K562 (cell line): ENCODE results near the gene MCL1. TPM values are rescaled to one million over a fixed set of nuclear protein-coding genes. Genes with fewer than 3 reads are reported as not detected.
"Not testable (repeated sequence)": the region's sequence is repeated elsewhere in the genome, so short reads cannot be mapped to it uniquely, and the experiment has no call there.

Experiments used
- ATAC-seq: fragments of 200-7000 bp; cut with Tn5 transposase; 3 replicates; pipeline ENCODE4 v1.9.1; 2020; ENCODE audit warnings: moderate library complexity
- BruUV-seq: library from RNA; stranded (reverse); fragments of 400-500 nt; replicated peaks from 2 replicates; lab custom pipeline; 2021; lab: Mats Ljungman, UMichigan
- CTCF ChIA-PET: fragments of 300-600 bp; formaldehyde crosslinking; extraction: SDS; loops from one replicate; lab custom pipeline; 2021; ENCODE audit warnings: low intra/inter-chr PET ratio; lab: Yijun Ruan, JAX
- POLR2A ChIA-PET: fragments of 300-600, 350-650 bp; sonication (Branson Sonifier 250); formaldehyde crosslinking; extraction: SDS; loops from one replicate; lab custom pipeline; 2021; ENCODE audit warnings: antibody characterized with exemption, inconsistent platforms; lab: Yijun Ruan, JAX
- DNase-seq, 4 experiments: peaks; one replicate each; pipeline versions ENCODE4 v3.0.0 to v3.0.0-alpha.2; 2011 to 2018; ENCODE audit warnings: low spot score in 3 of 4, mixed read lengths in 3 of 4; ENCODE audit errors: extremely low read depth in 1 of 4
- FAIRE-seq: peaks from 2 replicates; lab custom pipeline; 2011; peaks lifted over from hg19 to GRCh38; lab: Jason Lieb, UNC
- H2AFZ ChIP-seq: 2 replicates; pipeline ENCODE4 v1.6.0; 2011; ENCODE audit warnings: low read depth, low read length, control low read depth, inconsistent platforms
- H3K27ac ChIP-seq: fragments of 200-600 bp; 3 replicates; pipeline ENCODE4 v1.8.0; 2011; ENCODE audit warnings: low read depth, mild to moderate bottlenecking, control low read depth, inconsistent platforms, low read length, moderate library complexity, mixed read lengths; ENCODE audit errors: extremely low read depth
- H3K27me3 ChIP-seq, 2 experiments: fragments of 300-600 bp in 1 of 2; 2 replicates in 1 of 2; 3 replicates in 1 of 2; pipeline versions ENCODE4 v1.6.0 to v1.8.0; 2011; ENCODE audit warnings: inconsistent platforms in 2 of 2, low read length in 2 of 2, mild to moderate bottlenecking in 1 of 2, mixed read lengths in 1 of 2, moderate library complexity in 1 of 2; ENCODE audit not compliant: control insufficient read depth in 2 of 2, insufficient read depth in 2 of 2
- H3K36me3 ChIP-seq: fragments of 300-600 bp; 3 replicates; pipeline ENCODE4 v1.8.0; 2011; ENCODE audit warnings: mild to moderate bottlenecking, low read length, inconsistent platforms; ENCODE audit not compliant: control insufficient read depth, insufficient read depth
- H3K4me1 ChIP-seq, 2 experiments: fragments of 200-600 bp in 1 of 2; replicated peaks in 1 of 2; 2 replicates in 1 of 2; 3 replicates in 1 of 2; pipeline versions ENCODE4 v1.5.1 to v1.8.0; 2011; ENCODE audit warnings: inconsistent platforms in 2 of 2, low read length in 2 of 2, mild to moderate bottlenecking in 1 of 2, mixed read lengths in 1 of 2, moderate library complexity in 1 of 2; ENCODE audit not compliant: control insufficient read depth in 2 of 2, insufficient read depth in 2 of 2
- H3K4me2 ChIP-seq: 2 replicates; pipeline ENCODE4 v1.6.1; 2011; ENCODE audit warnings: low read length, control low read depth, inconsistent platforms, mixed read lengths; ENCODE audit not compliant: insufficient read depth
- H3K4me3 ChIP-seq: fragments of 200-600 bp; sonication (generic), shearing (Covaris generic); 2 replicates; pipeline ENCODE4 v1.5.1; 2016; ENCODE audit warnings: control low read depth, inconsistent platforms
- H3K79me2 ChIP-seq: fragments of 200-600 bp; 3 replicates; pipeline ENCODE4 v1.8.0; 2011; ENCODE audit warnings: low read length, inconsistent platforms; ENCODE audit not compliant: control insufficient read depth, insufficient read depth
- H3K9ac ChIP-seq, 2 experiments: 2 replicates each; pipeline versions ENCODE4 v1.6.0 to v1.6.1; 2011; ENCODE audit warnings: low read depth in 2 of 2, low read length in 2 of 2, control low read depth in 1 of 2, inconsistent platforms in 1 of 2, mild to moderate bottlenecking in 1 of 2, mixed read lengths in 1 of 2; ENCODE audit not compliant: insufficient read depth in 1 of 2
- H3K9me1 ChIP-seq: one replicate; pipeline ENCODE4 v1.6.0; 2011; ENCODE audit warnings: inconsistent platforms, mild to moderate bottlenecking, low read length, moderate library complexity; ENCODE audit not compliant: control insufficient read depth, insufficient read depth
- H3K9me3 ChIP-seq: replicated peaks from 2 replicates; pipeline ENCODE4 v1.5.1; 2011; ENCODE audit warnings: low read depth, low read length, inconsistent platforms; ENCODE audit not compliant: control insufficient read depth, insufficient read depth
- H4K20me1 ChIP-seq: replicated peaks from 2 replicates; pipeline ENCODE4 v1.6.1; 2011; ENCODE audit warnings: low read length, inconsistent platforms, mixed read lengths; ENCODE audit not compliant: control insufficient read depth, insufficient read depth
- ZNF121 ChIP-seq: sonication (generic); formaldehyde crosslinking; conservative IDR thresholded peaks from 2 replicates; pipeline ENCODE4 v1.8.0; 2022; ENCODE audit warnings: missing genetic modification reagents
- WGBS: fragments of 100-300 bp; shearing (Covaris generic); methylation state at CpG from one replicate; pipeline ENCODE4 v1.1.6; 2016; ENCODE audit warnings: low coverage, mixed read lengths; ENCODE audit not compliant: insufficient coverage; ENCODE audit errors: missing lambda C conversion rate; 5-methylcytosine and 5-hydroxymethylcytosine counted together
- in situ Hi-C: fragments of 300-500 bp; cut with MboI; formaldehyde crosslinking; loops from 4 replicates; pipeline ENCODE4 v1.15.0; 2018; ENCODE audit warnings: inconsistent platforms, mixed read lengths
- intact Hi-C: fragments of 100-400 bp; cut with micrococcal nuclease; formaldehyde crosslinking; loops from 2 replicates; pipeline ENCODE4 v1.14.2; 2022
- polyA plus RNA-seq, 8 experiments: library from polyadenylated mRNA; depleted of rRNA in 4 of 8; stranded (reverse) in 5 of 8; unstranded in 3 of 8; fragments of >200 nt; fragmentation: Nextera tagmentation in 2 of 8; fragmentation: Illumina TruSeq in 1 of 8; extraction: Ambion mirVana in 2 of 8; extraction: Trizol in 1 of 8; gene quantifications; 2 replicates each; pipeline versions ENCODE4 v1.2.1 to v1.2.3, GENCODE V29; 2011 to 2014; ENCODE audit warnings: inconsistent platforms in 1 of 8, missing spikeins in 1 of 8
- total RNA-seq, 7 experiments: library from RNA; depleted of rRNA in 6 of 7; stranded (reverse); fragments of >200 nt in 6 of 7; fragmentation: Illumina TruSeq in 2 of 7; extraction: Trizol in 2 of 7; gene quantifications; 2 replicates each; pipeline versions ENCODE4 v1.2.1 to v1.2.3, GENCODE V29; 2011 to 2021; ENCODE audit warnings: low replicate concordance in 1 of 7
- TF ChIP-seq, protein P1 (sequence below), 2 experiments: fragments of 450-650 bp in 1 of 2; sonication (generic) in 1 of 2; formaldehyde crosslinking in 1 of 2; IDR thresholded peaks; 2 replicates each; pipeline versions ENCODE4 v1.7.1 to v1.9.0; 2016 to 2022; ENCODE audit warnings: inconsistent platforms in 1 of 2, mild to moderate bottlenecking in 1 of 2, missing genetic modification reagents in 1 of 2

MCL1 gene
- total and polyA plus RNA-seq, 9 of the 15 experiments (the other 6 are each of a cell fraction or from before 2014, with no cell fraction given) = 27.1 to 224 (median 138) TPM

DNA sequence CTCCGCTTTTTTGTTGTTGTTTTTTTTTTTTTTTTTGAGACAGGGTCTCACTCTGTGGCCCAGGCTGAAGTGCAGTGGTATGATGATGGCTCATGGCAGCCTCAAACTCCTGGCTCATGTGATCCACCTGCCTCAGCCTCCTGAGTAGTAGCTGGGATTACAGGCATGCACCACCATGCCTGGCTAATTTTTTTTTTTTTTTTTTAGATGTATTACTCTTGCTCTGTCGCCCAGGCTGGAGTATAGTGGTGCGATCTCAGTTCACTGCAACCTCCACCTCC is 26.0 kb upstream of the MCL1 start:
- ATAC-seq = peak; percentile 3; the same call in 1 of the 3 replicates
- H3K4me3 ChIP-seq, H4K20me1 ChIP-seq, H3K4me2 ChIP-seq, H2AFZ ChIP-seq, CTCF ChIA-PET, FAIRE-seq, DNase-seq, H3K36me3 ChIP-seq, BruUV-seq, H3K9me1 ChIP-seq, H3K27me3 ChIP-seq, H3K79me2 ChIP-seq, in situ Hi-C loops, intact Hi-C loops, H3K9me3 ChIP-seq: not testable (repeated sequence)
- peaks cover 11 to 17% of the 10 kb centered on the region in 2 experiments; a peak in 4 of 5 replicates for H3K4me1 ChIP-seq
- POLR2A ChIA-PET = interaction anchor here (0.8 to 4.9 kb wide), 4 partner anchors 10 to 46 kb away, joined by 3 to 22 read pairs (median 11); partner anchors contain the start of gene MCL1
- peak overlapping the region; percentile 51 to 77; a peak in 3 of 4 replicates for H3K9ac ChIP-seq
- peak; percentile 52; the same call in 1 of the 2 replicates for TF ChIP-seq ZNF121
- TF ChIP-seq, protein P1, sequence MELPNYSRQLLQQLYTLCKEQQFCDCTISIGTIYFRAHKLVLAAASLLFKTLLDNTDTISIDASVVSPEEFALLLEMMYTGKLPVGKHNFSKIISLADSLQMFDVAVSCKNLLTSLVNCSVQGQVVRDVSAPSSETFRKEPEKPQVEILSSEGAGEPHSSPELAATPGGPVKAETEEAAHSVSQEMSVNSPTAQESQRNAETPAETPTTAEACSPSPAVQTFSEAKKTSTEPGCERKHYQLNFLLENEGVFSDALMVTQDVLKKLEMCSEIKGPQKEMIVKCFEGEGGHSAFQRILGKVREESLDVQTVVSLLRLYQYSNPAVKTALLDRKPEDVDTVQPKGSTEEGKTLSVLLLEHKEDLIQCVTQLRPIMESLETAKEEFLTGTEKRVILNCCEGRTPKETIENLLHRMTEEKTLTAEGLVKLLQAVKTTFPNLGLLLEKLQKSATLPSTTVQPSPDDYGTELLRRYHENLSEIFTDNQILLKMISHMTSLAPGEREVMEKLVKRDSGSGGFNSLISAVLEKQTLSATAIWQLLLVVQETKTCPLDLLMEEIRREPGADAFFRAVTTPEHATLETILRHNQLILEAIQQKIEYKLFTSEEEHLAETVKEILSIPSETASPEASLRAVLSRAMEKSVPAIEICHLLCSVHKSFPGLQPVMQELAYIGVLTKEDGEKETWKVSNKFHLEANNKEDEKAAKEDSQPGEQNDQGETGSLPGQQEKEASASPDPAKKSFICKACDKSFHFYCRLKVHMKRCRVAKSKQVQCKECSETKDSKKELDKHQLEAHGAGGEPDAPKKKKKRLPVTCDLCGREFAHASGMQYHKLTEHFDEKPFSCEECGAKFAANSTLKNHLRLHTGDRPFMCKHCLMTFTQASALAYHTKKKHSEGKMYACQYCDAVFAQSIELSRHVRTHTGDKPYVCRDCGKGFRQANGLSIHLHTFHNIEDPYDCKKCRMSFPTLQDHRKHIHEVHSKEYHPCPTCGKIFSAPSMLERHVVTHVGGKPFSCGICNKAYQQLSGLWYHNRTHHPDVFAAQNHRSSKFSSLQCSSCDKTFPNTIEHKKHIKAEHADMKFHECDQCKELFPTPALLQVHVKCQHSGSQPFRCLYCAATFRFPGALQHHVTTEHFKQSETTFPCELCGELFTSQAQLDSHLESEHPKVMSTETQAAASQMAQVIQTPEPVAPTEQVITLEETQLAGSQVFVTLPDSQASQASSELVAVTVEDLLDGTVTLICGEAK (IDR thresholded peaks at IDR 0.05) = 0 out of 2 replicates have a peak, but pooled peaks have one; percentile 3
- TF ChIP-seq, protein P1 (CRISPR knock-in tag; IDR thresholded peaks at IDR 0.05) = not testable (repeated sequence)
- WGBS = 71% methylated on average over 2 of the region's 3 CpGs
- H3K27ac ChIP-seq = peak overlapping the region; percentile 86; the same call in 2 of the 3 replicates
